OCI-LY3 (cell line): ENCODE measurements around the gene AGBL4.

Experiments used
- EZH2phosphoT487 ChIP-seq: fragments of 200-600 bp; shearing (Covaris generic); IDR thresholded peaks from 2 replicates; pipeline ENCODE4 v1.6.1; 2018; ENCODE audit warnings: antibody characterized with exemption, mixed run types, low read depth
- TF ChIP-seq, protein P1 (sequence below): fragments of 200-600, 300-600 bp; sonication (generic); IDR thresholded peaks from 2 replicates; pipeline ENCODE4 v1.5.1; 2014; ENCODE audit warnings: antibody characterized with exemption, low read length, low read depth

DNA sequence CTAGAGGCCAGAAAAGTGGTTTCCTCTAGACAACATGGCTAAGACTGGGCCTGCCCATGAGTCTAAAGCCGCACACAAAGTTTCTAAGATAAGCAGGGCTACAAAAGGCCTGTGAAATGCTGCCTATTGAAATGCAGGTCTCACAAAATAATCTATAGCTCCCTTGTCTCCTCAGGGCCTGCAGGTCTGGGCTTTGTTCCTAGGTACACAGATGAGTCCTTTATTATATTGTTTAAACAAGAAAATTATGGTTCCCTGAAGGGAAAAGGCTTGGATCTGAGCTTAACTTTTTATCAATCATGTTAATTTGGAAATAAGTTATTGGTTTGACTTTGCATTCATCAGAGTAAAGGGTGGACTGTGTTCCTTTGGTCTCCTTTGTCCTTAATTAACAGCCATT is 833.6 kb downstream of the AGBL4 start:
- TF ChIP-seq, protein P1, sequence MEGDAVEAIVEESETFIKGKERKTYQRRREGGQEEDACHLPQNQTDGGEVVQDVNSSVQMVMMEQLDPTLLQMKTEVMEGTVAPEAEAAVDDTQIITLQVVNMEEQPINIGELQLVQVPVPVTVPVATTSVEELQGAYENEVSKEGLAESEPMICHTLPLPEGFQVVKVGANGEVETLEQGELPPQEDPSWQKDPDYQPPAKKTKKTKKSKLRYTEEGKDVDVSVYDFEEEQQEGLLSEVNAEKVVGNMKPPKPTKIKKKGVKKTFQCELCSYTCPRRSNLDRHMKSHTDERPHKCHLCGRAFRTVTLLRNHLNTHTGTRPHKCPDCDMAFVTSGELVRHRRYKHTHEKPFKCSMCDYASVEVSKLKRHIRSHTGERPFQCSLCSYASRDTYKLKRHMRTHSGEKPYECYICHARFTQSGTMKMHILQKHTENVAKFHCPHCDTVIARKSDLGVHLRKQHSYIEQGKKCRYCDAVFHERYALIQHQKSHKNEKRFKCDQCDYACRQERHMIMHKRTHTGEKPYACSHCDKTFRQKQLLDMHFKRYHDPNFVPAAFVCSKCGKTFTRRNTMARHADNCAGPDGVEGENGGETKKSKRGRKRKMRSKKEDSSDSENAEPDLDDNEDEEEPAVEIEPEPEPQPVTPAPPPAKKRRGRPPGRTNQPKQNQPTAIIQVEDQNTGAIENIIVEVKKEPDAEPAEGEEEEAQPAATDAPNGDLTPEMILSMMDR: no peak
- no peak for TF ChIP-seq EZH2phosphoT487
